ENCODE measurements around the gene VWDE.
"Not testable (repeated sequence)": the region's sequence is repeated elsewhere in the genome, so short reads cannot be mapped to it uniquely, and the experiment has no call there.

VWDE gene

DNA sequence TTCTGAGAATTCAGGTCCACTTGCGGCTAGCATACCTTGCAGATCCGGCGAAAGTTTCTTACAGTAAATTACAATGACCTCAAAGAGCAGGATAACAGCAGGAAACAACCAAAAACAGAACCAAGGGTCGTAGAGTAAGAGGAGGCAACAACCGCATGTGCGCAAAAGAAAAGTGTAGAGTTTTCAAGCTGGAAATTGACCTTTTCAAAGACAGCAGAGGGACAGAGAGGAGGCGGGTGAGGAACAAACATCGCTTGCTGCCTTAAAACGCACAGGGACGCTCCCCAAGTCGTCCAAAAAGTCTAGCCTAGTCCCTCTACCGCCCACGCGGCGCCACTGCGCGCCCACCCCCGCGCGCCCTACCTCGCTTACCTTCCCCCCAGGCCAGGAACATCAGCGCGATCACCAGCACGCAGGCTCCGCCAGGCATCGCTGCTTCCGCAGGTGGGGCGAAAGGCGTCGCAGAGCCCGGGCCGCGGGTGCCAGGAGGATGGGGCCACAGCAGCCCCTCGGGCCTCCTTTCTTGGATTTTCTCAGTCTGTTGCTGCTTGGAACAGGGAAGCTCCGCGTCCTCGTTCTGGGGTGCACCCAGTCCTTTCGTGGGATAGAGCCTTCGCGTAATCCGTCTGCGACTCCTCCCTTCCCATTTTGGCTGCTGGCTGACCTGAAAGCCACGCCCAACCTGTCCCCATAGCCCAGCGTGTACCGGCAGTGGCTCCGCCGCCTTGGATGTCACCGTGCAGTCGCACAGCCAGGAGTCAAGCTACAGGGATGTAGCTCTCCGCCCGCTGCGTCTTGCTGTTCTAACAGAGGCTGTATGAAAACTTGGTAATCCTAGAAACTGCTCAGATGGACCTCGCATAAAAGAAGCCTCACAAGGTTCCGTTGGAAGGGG lies at the start of gene VWDE:
TSS of gene VWDE (minus strand) at position 579 of the 895 bp plus-strand sequence. CDS start at position 430, 149 bp downstream.
- peak; percentile 64 for DNase-seq

DNA sequence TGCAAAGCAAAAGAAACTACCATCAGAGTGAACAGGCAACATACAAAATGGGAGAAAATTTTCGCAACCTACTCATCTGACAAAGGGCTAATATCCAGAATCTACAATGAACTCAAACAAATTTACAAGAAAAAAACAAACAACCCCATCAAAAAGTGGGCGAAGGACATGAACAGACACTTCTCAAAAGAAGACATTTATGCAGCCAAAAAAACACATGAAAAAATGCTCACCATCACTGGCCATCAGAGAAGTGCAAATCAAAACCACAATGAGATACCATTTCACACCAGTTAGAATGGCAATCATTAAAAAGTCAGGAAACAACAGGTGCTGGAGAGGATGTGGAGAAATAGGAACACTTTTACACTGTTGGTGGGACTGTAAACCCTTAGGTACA lies 49.5 kb upstream of the VWDE start:
- not testable (repeated sequence) for DNase-seq

DNA sequence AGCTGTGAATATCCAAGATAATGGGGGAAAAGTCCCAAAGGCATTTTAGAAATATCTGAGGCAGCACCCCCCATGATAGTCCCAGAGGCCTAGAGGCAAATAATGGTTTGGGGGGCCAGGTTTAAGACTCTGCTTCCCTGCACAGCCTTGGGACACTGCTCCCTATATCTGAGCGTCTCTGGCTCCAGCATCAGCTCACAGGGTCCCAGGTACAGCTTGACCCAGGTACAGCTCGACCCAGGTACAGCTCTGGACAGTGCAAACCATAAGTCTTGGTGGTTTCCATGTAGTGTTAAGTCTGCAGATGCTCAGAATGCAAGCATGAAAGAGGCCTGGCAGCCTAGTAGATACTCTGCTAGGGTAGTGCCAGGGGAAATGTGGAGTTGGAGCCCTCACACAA lies 47.0 kb upstream of the VWDE start:
- no peak for DNase-seq

DNA sequence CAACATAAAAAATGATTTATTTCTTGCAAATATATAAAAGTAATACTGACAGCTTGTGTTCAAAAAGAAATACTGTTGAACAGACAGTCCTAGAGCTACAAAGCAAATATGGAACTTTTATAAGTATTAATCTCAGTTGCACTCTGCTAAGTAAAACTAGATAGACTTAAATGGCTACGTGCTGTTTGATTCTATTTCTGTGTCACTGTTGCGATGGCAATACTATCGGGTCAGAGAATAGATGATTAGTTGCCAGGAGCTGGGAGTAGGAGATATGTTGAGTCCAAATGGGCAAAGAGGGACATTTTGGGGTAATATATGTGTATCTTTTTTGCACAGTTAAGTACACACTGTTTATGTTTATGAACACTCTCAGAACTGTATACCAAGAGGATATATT lies 41.1 kb upstream of the VWDE start:
- no peak for DNase-seq

DNA sequence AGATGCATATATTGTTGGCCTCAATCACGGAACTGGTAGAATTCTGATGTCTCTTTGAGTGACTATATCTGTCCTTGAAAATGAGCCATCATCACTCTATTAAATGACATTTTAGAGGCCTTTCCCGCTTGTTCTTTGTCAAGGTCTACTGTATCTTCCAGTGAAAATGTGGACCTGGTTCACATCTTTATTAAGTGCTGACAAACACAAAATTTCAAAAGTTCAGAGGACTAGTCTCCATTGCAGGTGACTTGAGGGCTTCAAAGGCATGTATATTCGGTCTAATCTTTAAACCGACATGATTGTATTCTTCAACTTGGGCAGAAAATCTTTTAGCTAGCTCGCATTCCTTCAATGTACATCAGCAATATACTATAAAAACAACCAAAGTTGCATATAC lies 36.6 kb upstream of the VWDE start:
- no peak for DNase-seq

DNA sequence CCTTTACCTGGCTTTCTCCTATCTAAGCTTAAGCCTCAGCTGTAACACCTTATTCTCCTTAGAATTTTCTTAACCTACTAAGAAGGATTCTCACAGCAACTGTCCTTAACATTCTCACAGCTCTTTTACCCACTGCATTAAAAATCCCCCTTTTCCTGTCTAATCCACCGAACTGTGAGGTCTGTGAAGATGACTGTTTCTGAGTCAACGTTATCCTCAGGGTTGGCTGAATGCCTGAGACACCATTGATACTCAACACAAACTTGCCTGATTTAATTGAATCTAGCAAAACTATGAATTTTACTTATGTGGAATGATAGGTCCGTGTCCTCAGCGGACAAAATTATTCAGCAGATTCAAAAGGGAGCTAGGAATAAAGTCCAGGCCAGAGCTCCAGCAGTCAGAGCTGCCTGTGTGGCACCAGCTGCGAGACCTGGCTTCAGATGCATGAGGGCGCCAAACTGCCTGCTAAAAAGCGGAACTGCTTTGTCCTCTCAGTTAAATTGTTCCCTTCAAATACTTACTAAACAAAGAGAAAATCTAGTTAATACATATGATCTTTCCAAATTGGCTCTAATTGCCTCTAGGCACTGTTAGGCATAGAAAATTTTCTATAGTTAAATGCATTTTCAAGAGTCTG lies 33.4 kb upstream of the VWDE start:
- no peak for DNase-seq

DNA sequence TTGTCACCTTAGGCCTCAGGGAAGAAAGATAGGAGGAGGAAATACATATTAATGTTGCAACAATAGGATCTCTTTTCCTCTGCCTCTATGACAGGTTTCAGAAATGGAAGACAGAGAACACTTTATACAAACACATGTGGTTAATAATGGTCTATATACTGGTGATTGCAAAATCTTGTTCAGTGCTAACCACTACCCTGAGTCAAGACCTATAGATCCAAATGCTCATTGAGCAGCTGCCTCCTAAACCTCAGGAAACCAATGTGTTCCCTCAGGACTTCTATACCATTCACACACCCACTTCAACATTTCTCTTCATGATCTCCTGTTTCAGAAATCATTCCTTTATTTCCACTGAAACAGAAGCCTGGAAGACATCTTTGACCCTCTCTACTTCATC lies 32.5 kb upstream of the VWDE start:
- DNase-seq = no peak

DNA sequence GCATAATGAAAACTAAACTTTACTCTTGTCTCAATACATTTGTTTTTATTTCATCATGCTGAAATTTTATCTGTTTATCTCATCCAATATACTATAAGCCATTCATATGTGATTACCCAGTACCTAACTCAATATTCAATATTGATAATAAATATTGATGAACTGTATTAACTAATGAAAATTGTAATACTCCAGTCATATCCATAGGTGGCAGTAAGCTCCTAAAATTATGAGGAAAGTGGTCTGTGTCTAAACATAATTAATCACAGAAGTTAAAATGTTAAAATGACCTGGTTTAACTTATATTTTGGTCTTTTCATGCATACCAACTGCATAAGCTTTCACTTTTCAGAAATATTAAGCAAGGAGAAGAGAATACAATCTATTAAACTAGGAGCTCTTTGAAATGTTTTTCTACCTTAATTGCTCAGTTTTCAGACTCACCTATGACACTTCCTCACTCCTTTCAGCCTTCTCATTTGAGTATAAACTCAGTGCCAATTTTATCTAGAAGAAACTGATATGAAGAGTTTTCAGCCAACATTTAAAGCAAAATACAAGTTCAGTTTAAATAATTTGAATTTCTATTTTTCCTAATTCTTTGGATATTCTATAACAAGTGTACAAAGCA lies 30.5 kb upstream of the VWDE start:
- no peak for DNase-seq

DNA sequence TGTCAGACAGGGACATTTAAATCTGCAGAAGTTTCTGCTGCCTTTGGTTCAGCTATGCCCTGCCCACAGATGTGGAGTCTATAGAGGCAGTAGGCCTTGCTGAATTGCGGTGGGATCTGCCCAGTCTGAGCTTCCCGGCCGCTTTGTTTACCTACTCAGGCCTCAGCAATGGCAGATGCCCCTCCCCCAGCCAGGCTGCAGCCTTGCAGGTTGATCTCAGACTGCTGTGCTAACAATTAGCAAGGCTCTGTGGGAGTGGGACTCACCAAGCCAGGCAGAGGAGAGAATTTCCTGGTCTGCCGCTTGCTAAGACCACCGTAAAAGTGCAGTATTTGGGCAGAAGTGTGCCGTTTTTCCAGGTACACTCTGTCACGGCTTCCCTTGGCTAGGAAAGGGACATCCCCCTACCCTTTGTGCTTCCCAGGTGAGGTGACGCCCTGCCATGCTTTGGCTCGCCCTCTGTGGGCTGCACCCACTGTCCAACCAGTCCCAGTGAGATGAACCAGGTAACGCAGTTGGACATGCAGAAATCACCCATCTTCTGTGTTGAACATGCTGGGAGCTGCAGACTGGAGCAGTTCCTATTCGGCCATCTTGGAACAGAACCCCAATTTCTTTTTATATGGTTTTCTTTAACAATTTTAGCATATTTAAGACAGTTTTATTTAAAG lies 28.4 kb upstream of the VWDE start:
- DNase-seq = no peak

DNA sequence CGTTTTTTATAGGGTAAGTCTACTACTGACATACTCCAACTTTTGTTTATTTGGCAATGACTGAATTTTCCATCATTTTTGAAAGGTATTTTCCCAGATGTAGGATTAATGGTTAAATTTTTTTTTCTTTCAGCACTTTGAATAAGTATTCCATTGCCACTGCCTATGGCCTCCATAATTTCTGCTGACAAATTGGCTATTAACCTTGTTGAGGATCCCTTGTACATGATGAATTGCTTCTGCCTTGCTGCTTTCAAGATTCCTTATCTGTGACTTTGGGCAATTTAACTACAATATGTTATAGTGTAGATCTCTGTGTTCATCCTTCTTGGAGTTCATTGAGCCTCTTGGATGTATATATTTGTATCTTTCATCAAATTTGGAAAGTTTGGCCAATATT lies 21.6 kb upstream of the VWDE start:
- no peak for DNase-seq

DNA sequence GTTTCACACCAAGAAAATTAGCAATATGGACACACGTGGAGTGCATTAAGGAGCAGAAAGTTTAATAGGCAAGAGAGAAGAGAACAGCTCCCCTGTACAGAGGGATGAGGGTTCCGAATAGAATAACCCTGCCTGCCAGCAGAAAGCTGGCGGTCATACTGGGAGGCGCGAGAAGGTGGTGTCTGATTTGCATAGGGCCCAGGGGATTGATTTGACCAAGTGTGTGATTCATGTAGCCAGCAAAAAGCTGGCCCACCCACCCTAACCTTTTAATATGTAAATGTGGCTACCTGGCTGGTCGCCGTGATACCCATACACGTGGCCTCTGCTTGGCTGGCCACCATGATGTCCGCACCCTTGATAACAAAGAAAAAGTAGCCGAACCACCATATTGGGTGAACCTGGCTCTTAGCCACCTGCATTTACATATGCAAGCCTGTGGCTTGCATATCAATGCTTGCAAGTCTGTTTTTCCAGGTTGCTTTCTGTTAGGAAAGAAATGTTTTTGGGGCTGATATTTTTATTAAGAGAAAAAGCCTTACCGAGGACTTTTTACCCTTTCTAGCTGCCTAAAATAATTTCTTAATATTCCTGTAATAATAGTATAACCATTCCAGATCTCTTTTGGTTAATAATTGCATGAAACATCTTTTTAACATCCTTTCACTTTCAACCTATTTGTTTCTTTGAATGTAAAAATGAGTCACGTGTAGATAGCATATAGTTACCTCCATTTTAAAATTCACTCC lies 20.5 kb upstream of the VWDE start:
- DNase-seq = no peak

DNA sequence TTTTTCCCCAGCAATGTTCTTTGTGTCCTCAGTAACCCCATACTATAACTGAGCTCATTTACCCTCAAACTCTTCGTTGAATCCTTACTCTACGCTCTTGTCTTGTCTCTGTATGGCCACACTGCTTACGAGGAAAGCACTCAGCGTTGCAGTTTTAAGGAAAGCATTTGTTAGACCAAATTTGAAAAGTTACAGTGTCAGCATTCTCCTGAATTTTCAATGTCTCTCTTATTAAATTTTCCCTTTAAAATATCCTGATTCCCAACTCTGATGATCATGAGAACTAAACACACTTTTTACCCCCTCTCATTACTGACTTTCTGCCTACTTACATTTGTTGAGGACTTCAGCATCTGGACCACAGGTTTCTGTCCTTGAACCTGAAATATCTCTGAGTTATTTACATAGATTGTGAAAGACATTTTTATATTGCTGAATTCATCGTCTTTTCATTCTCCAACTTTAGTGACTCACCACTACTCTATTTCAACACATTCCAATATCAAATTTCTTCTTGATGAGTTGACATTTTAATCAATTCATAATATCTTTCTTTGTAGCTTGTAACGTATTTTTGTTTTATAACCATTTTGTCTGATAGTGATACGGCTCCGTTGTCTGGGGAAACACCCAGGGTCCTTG lies 19.8 kb upstream of the VWDE start:
- DNase-seq = no peak

DNA sequence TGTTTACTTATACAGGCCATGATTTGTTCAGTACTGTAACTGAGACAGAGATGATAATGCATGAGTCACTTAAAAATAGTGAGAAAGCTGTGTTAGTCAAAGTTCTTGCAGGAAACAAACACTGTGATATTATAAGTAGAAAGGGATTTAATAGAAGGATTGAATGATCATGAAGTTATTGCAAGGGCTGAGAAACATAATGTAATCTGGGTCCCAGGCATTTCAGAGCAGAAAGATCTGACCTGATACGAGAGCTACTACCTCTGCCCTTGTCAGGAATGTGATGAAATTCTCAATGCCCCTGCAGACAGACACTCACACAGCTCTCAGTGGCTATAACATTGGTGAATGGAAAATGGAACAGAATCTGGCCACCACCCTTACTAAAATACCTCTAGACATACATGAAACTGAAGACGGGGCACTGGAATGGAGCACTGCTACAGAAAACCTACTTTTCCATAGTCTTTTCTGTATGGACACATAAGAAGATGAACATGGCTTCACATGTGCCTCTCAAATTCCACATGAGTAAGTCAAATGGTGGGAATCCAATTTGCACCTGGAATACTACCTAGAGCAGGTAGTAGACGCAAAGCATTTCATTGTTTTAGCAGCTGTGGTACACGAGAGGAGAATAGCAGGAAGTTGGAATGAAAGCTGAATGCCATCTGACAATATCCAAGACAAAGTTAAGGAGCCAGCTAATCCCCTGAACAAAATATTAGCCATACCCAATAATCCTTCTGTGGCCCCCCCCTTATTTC lies 19.1 kb upstream of the VWDE start:
- no peak for DNase-seq

DNA sequence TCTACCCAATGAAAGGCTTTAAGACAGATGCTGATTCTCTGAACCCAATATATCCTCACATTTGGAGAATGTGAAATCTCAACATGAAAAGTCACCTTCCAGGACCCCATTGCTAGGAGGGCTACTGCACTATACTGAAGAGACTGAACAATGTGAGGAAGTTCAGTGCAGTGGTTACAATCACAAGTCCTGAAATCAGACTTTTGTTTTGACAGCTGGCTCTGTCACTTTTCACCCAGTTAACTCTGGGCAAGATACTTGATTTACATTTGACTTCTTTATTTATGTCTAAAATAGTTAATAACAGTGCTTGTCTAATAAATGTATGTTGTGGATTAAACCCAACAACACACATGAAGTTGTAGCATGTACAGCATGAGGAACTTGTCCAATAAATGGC lies 14.8 kb upstream of the VWDE start:
- no peak for DNase-seq

DNA sequence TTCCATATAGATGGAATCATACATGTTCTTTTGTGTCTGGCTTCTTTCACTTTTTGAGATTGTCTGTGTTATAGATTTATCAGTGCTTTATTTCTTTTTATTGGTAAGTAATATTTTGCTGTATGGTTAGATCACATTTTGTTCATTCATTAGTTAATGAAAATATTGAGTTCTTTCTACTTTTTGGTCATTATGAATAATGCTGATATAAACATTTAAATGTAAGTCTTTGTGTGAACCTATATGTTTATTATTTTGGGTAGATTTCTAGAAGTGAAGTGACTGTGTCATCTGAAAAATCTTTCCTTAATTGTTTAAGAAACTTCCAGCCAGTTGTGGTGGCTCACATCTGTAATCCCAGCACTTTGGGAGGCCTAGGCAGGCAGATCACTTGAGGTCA lies 11.4 kb upstream of the VWDE start:
- no peak for DNase-seq

DNA sequence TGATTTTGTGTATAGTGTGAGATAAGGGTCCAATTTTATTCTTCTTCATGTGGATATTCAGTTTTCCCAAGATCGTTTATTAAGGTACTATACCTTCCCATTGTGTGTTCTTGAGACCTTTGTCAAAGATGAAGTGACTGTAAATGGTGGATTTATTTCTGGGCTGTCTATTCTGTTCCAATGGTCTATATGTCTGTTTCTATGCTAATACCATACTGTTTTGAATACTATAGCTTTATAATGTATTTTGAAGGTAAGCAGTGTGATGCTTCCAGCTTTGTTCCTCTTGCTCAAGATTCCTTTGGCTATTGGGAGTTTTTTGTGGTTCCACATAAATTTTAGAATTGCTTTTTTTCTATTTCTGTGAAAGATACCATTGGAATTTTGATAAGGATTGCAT lies 8.7 kb upstream of the VWDE start:
- no peak for DNase-seq

DNA sequence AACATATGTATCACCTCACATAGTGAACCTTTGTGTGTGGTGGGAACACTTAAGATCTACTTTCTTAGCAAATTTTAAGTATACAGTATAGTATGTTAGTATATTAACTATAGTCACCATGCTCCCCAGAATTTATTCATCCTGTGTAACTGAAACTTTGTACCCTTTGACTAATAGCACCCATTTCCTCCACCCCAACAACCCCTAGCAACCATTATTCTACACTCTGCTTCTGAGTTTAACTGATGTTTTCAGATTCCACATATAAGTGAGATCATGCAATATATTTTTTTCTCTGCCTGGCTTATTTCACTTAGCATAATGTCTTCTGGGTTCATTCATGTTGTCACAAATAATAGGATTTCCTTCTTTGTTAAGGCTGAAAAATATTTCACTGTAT lies 6.9 kb upstream of the VWDE start:
- no peak for DNase-seq

DNA sequence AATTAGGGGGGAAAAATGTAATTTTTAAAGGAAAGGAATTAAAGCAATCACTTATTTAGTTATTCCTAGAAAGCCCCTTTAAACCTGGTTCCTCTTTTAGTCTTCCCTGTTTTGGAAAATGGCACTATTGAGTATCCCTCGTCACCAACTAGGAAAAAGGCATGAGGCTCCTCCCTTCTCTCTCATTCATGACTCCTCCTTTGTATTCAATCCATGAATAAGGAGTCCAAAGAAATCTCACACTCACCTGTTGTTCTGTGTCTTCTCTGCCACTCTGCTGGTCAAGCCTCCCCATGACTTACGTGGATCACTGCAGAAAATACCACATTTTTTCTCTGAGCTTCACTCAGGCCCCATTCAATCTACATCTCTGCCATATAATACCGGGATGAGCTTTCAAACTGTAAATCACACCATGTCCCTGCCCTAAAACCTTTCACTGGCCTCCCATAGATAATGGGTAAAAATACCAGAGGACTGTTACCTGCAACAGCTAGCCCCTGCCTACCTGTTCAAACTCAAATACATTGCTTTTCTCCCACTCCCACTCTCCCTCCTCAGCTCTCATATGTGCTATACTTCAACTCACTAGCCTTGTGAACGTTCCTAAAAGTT lies 5.5 kb upstream of the VWDE start:
- no peak for DNase-seq

DNA sequence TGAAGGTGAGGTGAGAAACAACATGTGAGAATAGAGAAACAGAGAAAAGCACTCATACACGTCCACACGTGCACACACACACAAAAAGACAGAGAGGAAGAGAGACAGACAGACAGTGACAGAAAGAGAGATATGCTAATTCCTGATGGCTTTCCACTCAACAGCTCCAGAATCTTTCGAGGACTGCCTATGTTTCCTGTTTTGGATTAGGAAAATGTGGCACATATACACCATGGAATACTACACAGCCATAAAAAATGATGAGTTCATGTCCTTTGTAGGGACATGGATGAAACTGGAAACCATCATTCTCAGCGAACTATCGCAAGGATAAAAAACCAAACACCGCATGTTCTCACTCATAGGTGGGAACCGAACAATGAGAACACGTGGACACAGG lies 4.0 kb upstream of the VWDE start:
- not testable (repeated sequence) for DNase-seq

DNA sequence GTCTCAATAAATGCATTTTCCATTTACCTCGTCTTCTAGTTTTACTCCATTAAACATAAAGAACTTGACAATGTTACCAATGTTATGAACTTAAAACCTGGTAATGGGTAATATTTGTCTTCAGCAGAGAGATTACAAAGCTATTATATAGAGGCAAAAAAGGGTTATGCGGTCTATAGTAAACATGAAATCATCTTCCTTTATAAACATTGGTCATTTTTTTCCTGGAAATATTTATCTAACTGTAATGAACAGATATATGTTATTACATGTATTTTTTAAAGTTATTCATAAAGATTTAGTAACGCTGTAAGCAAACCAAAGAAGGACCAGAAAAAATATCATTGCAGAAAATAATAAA lies 1.3 kb downstream of the VWDE start:
- no peak for DNase-seq
